SK-N-SH (cell line): ENCODE results near the gene CCDC57. TPM values are rescaled to one million over a fixed set of nuclear protein-coding genes. Genes with fewer than 3 reads are reported as not detected.

ENCODE experiments used
- CTCF ChIA-PET: fragments of 300-600, 350-600 bp; formaldehyde crosslinking; extraction: SDS; loops from one replicate; lab custom pipeline; 2021; lab: Yijun Ruan, JAX
- POLR2A ChIA-PET: fragments of 350-600 bp; sonication (Branson Sonifier 250); formaldehyde crosslinking; extraction: SDS; loops from one replicate; lab custom pipeline; 2020; ENCODE audit warnings: antibody characterized with exemption, inconsistent platforms; lab: Yijun Ruan, JAX
- DNase-seq: peaks from one replicate; pipeline ENCODE4 v3.0.0; 2012
- H2AFZ ChIP-seq: fragments of 200-600 bp; sonication (generic); 2 replicates; pipeline ENCODE4 v1.8.1; 2016; ENCODE audit warnings: antibody characterized with exemption, mild to moderate bottlenecking, low read depth
- H3F3A ChIP-seq: fragments of 200-600 bp; sonication (generic); replicated peaks from 2 replicates; pipeline ENCODE3; 2016; ENCODE audit warnings: antibody characterized with exemption, mild to moderate bottlenecking; ENCODE audit not compliant: insufficient read depth
- H3K27ac ChIP-seq, 2 experiments: fragments of 200-500 bp in 1 of 2; fragments of 200-600 bp in 1 of 2; sonication (Bioruptor generic) in 1 of 2; sonication (generic), shearing (Covaris generic) in 1 of 2; 2 replicates each; pipeline versions ENCODE4 v1.5.1 to v1.6.1; 2014 to 2016; ENCODE audit warnings: low read depth in 2 of 2, inconsistent platforms in 1 of 2, low read length in 1 of 2, mild to moderate bottlenecking in 1 of 2, mixed read lengths in 1 of 2
- H3K27me3 ChIP-seq: fragments of 200-600 bp; sonication (generic), shearing (Covaris generic); 2 replicates; pipeline ENCODE4 v1.6.1; 2016; ENCODE audit warnings: mixed run types; ENCODE audit not compliant: insufficient read depth
- H3K36me3 ChIP-seq, 2 experiments: fragments of 200-500 bp in 1 of 2; fragments of 200-600 bp in 1 of 2; sonication (Bioruptor generic) in 1 of 2; sonication (generic) in 1 of 2; replicated peaks in 1 of 2; 2 replicates each; pipeline versions ENCODE3 to v1.5.1; 2014 to 2016; ENCODE audit warnings: low read length in 1 of 2, mild to moderate bottlenecking in 1 of 2; ENCODE audit not compliant: insufficient read depth in 2 of 2, control insufficient read depth in 1 of 2
- H3K4me1 ChIP-seq, 2 experiments: fragments of 200-500 bp in 1 of 2; fragments of 200-600 bp in 1 of 2; sonication (Bioruptor generic) in 1 of 2; sonication (generic), shearing (Covaris generic) in 1 of 2; 2 replicates each; pipeline versions ENCODE4 v1.5.1 to v1.6.1; 2014 to 2016; ENCODE audit warnings: low read depth in 1 of 2, low read length in 1 of 2, mixed run types in 1 of 2; ENCODE audit not compliant: insufficient read depth in 2 of 2, control insufficient read depth in 1 of 2
- H3K4me2 ChIP-seq: fragments of 200-600 bp; sonication (generic), shearing (Covaris generic); 2 replicates; pipeline ENCODE4 v1.6.1; 2017; ENCODE audit warnings: mixed run types
- H3K4me3 ChIP-seq, 2 experiments: fragments of 200-500 bp in 1 of 2; fragments of 200-600 bp in 1 of 2; sonication (Bioruptor generic) in 1 of 2; sonication (generic), shearing (Covaris generic) in 1 of 2; 2 replicates each; pipeline versions ENCODE4 v1.5.1 to v1.8.1; 2014 to 2016; ENCODE audit warnings: low read depth in 2 of 2, inconsistent platforms in 1 of 2, low read length in 1 of 2, mild to moderate bottlenecking in 1 of 2, mixed read lengths in 1 of 2, moderate library complexity in 1 of 2
- H3K79me2 ChIP-seq: fragments of 200-600 bp; sonication (generic); 2 replicates; pipeline ENCODE4 v1.8.1; 2017; ENCODE audit warnings: mild to moderate bottlenecking; ENCODE audit not compliant: insufficient read depth
- H3K9ac ChIP-seq: fragments of 200-600 bp; sonication (generic); 2 replicates; pipeline ENCODE4 v1.6.1; 2017; ENCODE audit warnings: mixed run types
- H3K9me2 ChIP-seq: fragments of 200-600 bp; sonication (generic); 2 replicates; pipeline ENCODE4 v1.6.1; 2017; ENCODE audit warnings: mixed run types
- H3K9me3 ChIP-seq: fragments of 200-600 bp; sonication (generic); 2 replicates; pipeline ENCODE4 v1.6.1; 2017; ENCODE audit warnings: mixed run types, mild to moderate bottlenecking, moderate library complexity
- H4K20me1 ChIP-seq: fragments of 200-600 bp; sonication (generic); 2 replicates; pipeline ENCODE4 v1.6.1; 2017; ENCODE audit warnings: mild to moderate bottlenecking, mixed run types; ENCODE audit not compliant: insufficient read depth
- CHD2 ChIP-seq: fragments of 150-350 bp; IDR thresholded peaks from 2 replicates; pipeline ENCODE4 v1.6.1; 2018; ENCODE audit warnings: low read length; ENCODE audit not compliant: partially characterized antibody
- CTCF ChIP-seq: fragments of 200-600 bp; sonication (generic); IDR thresholded peaks from 2 replicates; pipeline ENCODE4 v1.6.1; 2017; ENCODE audit warnings: antibody characterized with exemption, mild to moderate bottlenecking, moderate library complexity
- EZH2phosphoT487 ChIP-seq: fragments of 200-600 bp; sonication (generic); IDR thresholded peaks from 2 replicates; pipeline ENCODE4 v1.6.1; 2017; ENCODE audit warnings: low read depth, mixed run types, mild to moderate bottlenecking, antibody characterized with exemption, moderate library complexity, borderline replicate concordance
- FOXJ3 ChIP-seq: sonication (generic); formaldehyde crosslinking; IDR thresholded peaks from 2 replicates; pipeline ENCODE4 v1.5.1; 2020; ENCODE audit warnings: mild to moderate bottlenecking, missing genetic modification reagents
- FOXM1 ChIP-seq: IDR thresholded peaks from 2 replicates; pipeline ENCODE4 v1.4.0; 2012; ENCODE audit warnings: low read depth, mild to moderate bottlenecking
- GABPA ChIP-seq: IDR thresholded peaks from 2 replicates; pipeline ENCODE4 v1.4.0; 2012; ENCODE audit warnings: low read depth, mild to moderate bottlenecking
- GATA2 ChIP-seq: sonication (generic); formaldehyde crosslinking; IDR thresholded peaks from 2 replicates; pipeline ENCODE4 v1.5.0; 2020; ENCODE audit warnings: mild to moderate bottlenecking, missing genetic modification reagents
- JUND ChIP-seq: IDR thresholded peaks from 2 replicates; pipeline ENCODE4 v1.4.0; 2012
- MAX ChIP-seq: IDR thresholded peaks from 2 replicates; pipeline ENCODE4 v1.4.0; 2012; ENCODE audit warnings: low read depth
- MEF2A ChIP-seq: IDR thresholded peaks from 2 replicates; pipeline ENCODE4 v1.4.0; 2012; ENCODE audit warnings: low read depth, borderline replicate concordance
- NFIC ChIP-seq: IDR thresholded peaks from 2 replicates; pipeline ENCODE4 v1.4.0; 2012; ENCODE audit warnings: borderline replicate concordance
- NRF1 ChIP-seq: IDR thresholded peaks from 2 replicates; pipeline ENCODE4 v1.6.1; 2012; ENCODE audit warnings: low read depth, mild to moderate bottlenecking, low read length
- PBX3 ChIP-seq: IDR thresholded peaks from 2 replicates; pipeline ENCODE4; 2012
- POLR2AphosphoS5 ChIP-seq: IDR thresholded peaks from 2 replicates; pipeline ENCODE4 v1.6.1; 2012; ENCODE audit warnings: low read depth, low read length
- RCOR1 ChIP-seq: fragments of 150-350 bp; IDR thresholded peaks from 2 replicates; pipeline ENCODE4 v1.6.1; 2017; ENCODE audit warnings: antibody characterized with exemption, low read length
- REST ChIP-seq: IDR thresholded peaks from 2 replicates; pipeline ENCODE4 v1.6.1; 2012; ENCODE audit warnings: mild to moderate bottlenecking, low read depth, low read length, moderate library complexity
- RXRA ChIP-seq: IDR thresholded peaks from 2 replicates; pipeline ENCODE4 v1.4.0; 2012; ENCODE audit warnings: low read depth, mild to moderate bottlenecking, borderline replicate concordance
- SIN3A ChIP-seq: IDR thresholded peaks from 2 replicates; pipeline ENCODE4 v1.6.1; 2012; ENCODE audit warnings: low read depth, mild to moderate bottlenecking, low read length, moderate library complexity, borderline replicate concordance
- TAF1 ChIP-seq: IDR thresholded peaks from 2 replicates; pipeline ENCODE4 v1.6.1; 2012; ENCODE audit warnings: low read depth, mild to moderate bottlenecking, low read length, moderate library complexity, borderline replicate concordance
- TCF12 ChIP-seq: IDR thresholded peaks from 2 replicates; pipeline ENCODE4 v1.4.0; 2012
- TEAD4 ChIP-seq: IDR thresholded peaks from 2 replicates; pipeline ENCODE4 v1.4.0; 2012; ENCODE audit warnings: mild to moderate bottlenecking, borderline replicate concordance; ENCODE audit not compliant: insufficient read depth
- YY1 ChIP-seq: IDR thresholded peaks from 2 replicates; pipeline ENCODE4 v1.4.0; 2012; ENCODE audit warnings: low read depth, mild to moderate bottlenecking
- WGBS: methylation state at CpG from one replicate; pipeline ENCODE4 v1.1.6; 2017; ENCODE audit warnings: low lambda C conversion rate; 5-methylcytosine and 5-hydroxymethylcytosine counted together
- polyA plus RNA-seq, 3 experiments: library from polyadenylated mRNA; depleted of rRNA; stranded (reverse); fragments of >200 nt; gene quantifications; 2 replicates each; pipeline ENCODE4 v1.2.3, GENCODE V29; 2012

Gene CCDC57
- polyA plus RNA-seq, 1 of the 3 experiments (the other 2 are of a cell fraction) = 68.6 TPM

GRCh38 chr17:82126556-82127314 is 85.9 kb downstream of the CCDC57 start:
- peaks cover 0 to 7% of the 10 kb centered on the region in 2 experiments; a peak in 1 of 4 replicates for H3K4me1 ChIP-seq
- DNase-seq = peak; percentile 26
- H2AFZ ChIP-seq = no peak overlapping the region
- no peaks in the 10 kb centered on the region for H3K27me3 ChIP-seq
- no peaks in the 10 kb centered on the region for H4K20me1 ChIP-seq
- 0 out of 2 replicates have a peak, but pooled peaks cover 3% of the 10 kb centered on the region for H3K79me2 ChIP-seq
- H3K27ac ChIP-seq = no peak overlapping the region
- H3K36me3 ChIP-seq = peaks cover 8 to 24% of the 10 kb centered on the region in 2 experiments
- H3K4me2 ChIP-seq = no peak overlapping the region
- H3K9ac ChIP-seq = no peak overlapping the region
- no peaks in the 10 kb centered on the region for H3K9me2 ChIP-seq
- CTCF ChIA-PET = interaction anchor here (1.0 to 1.5 kb wide), 3 partner anchors 21 to 90 kb away, joined by 3 read pairs; partner anchors contain the start of gene DCXR
- H3K9me3 ChIP-seq = no peaks in the 10 kb centered on the region
- POLR2A ChIA-PET = interaction anchor here (0.6 kb wide), 1 partner anchor 28 kb away, joined by 3 read pairs; no protein-coding TSS in a partner anchor
- H3F3A ChIP-seq = no peaks in the 10 kb centered on the region
- TF ChIP-seq MEF2A (no peak), RXRA (no peak), MAX (no peak), TEAD4 (no peak), CTCF (no peak), GATA2 (no peak), EZH2phosphoT487 (no peak)
- WGBS = 91% methylated on average over 35 of the region's 35 CpGs
- no peak overlapping the region for H3K4me3 ChIP-seq

GRCh38 chr17:82124101-82124500 is 88.5 kb downstream of the CCDC57 start:
- Histone ChIP-seq H3F3A (no peaks in the 10 kb centered on the region), H3K4me2 (no peak overlapping the region), H3K27me3 (no peaks in the 10 kb centered on the region), H3K4me1 (peaks cover 0 to 7% of the 10 kb centered on the region in 2 experiments; a peak in 1 of 4 replicates), H3K79me2 (0 out of 2 replicates have a peak, but pooled peaks cover 3% of the 10 kb centered on the region), H3K4me3 (no peak overlapping the region), H3K9ac (no peak overlapping the region), H2AFZ (no peak overlapping the region), H3K9me2 (no peaks in the 10 kb centered on the region), H3K9me3 (no peaks in the 10 kb centered on the region), H4K20me1 (no peaks in the 10 kb centered on the region), H3K27ac (no peak overlapping the region), H3K36me3 (peaks cover 8 to 24% of the 10 kb centered on the region in 2 experiments)
- DNase-seq = no peak
- WGBS = 91% methylated on average over 4 of the region's 4 CpGs
- CTCF ChIA-PET = interaction anchor here (0.9 to 1.1 kb wide), 3 partner anchors 17 to 1165 kb away, joined by 3 to 4 read pairs (median 3); no protein-coding TSS in a partner anchor
- POLR2A ChIA-PET = interaction anchor here (0.6 kb wide), 1 partner anchor 14 kb away, joined by 4 read pairs; no protein-coding TSS in a partner anchor
- TF ChIP-seq NRF1 (no peak), REST (no peak), TCF12 (no peak), CHD2 (no peak), POLR2AphosphoS5 (no peak), NFIC (no peak), FOXJ3 (CRISPR knock-in tag) (no peak), SIN3A (no peak), GABPA (no peak), TAF1 (no peak), PBX3 (no peak), RCOR1 (no peak), FOXM1 (no peak), MEF2A (no peak), TEAD4 (no peak), JUND (no peak), YY1 (no peak)
